Measurements from ENCODE around the gene KDM3B.
"Not testable (repeated sequence)": the region's sequence is repeated elsewhere in the genome, so short reads cannot be mapped to it uniquely, and the experiment has no call there.

Gene KDM3B

GRCh38 chr5:138389332-138389731 is 36.8 kb downstream of the KDM3B start:
- Histone ChIP-seq H3K36me3 (ENCODE audit: insufficient read depth, low read length) (peaks cover 16% of the 10 kb centered on the region), H3K4me3 (ENCODE audit: low read depth, low read length) (no peak overlapping the region), H3K27ac (ENCODE audit: low read depth, low read length) (no peak overlapping the region), H3K4me1 (ENCODE audit: control insufficient read depth, insufficient read depth, low read length, unreplicated experiment) (no peaks in the 10 kb centered on the region), H3K79me2 (ENCODE audit: control insufficient read depth, insufficient read depth, low read length, unreplicated experiment) (no peaks in the 10 kb centered on the region), H3K27me3 (ENCODE audit: insufficient read depth, low read length) (no peaks in the 10 kb centered on the region), H2AFZ (ENCODE audit: low read length, unreplicated experiment) (no peak overlapping the region)

GRCh38 chr5:138389911-138390310 is 37.4 kb downstream of the KDM3B start:
- not testable (repeated sequence) for H3K27me3 ChIP-seq (ENCODE audit: insufficient read depth, low read length); H3K27ac ChIP-seq (ENCODE audit: low read depth, low read length); H3K4me1 ChIP-seq (ENCODE audit: control insufficient read depth, insufficient read depth, low read length, unreplicated experiment); H2AFZ ChIP-seq (ENCODE audit: low read length, unreplicated experiment); H3K79me2 ChIP-seq (ENCODE audit: control insufficient read depth, insufficient read depth, low read length, unreplicated experiment); H3K4me3 ChIP-seq (ENCODE audit: low read depth, low read length)
- peaks cover 16% of the 10 kb centered on the region for H3K36me3 ChIP-seq (ENCODE audit: insufficient read depth, low read length)

- no peaks in the 10 kb centered on the region for H3K27me3 ChIP-seq (ENCODE audit: insufficient read depth, low read length)
- no peak overlapping the region for H2AFZ ChIP-seq (ENCODE audit: low read length, unreplicated experiment)
- H3K4me1 ChIP-seq (ENCODE audit: control insufficient read depth, insufficient read depth, low read length, unreplicated experiment), result no peaks in the 10 kb centered on the region
- H3K27ac ChIP-seq (ENCODE audit: low read depth, low read length), result no peak overlapping the region
- H3K79me2 ChIP-seq (ENCODE audit: control insufficient read depth, insufficient read depth, low read length, unreplicated experiment), result no peaks in the 10 kb centered on the region
- peaks cover 12% of the 10 kb centered on the region for H3K36me3 ChIP-seq (ENCODE audit: insufficient read depth, low read length)
- H3K4me3 ChIP-seq (ENCODE audit: low read depth, low read length), result no peak overlapping the region
Observed at GRCh38 chr5:138391859-138392386, 39.4 kb downstream of the KDM3B start.

GRCh38 chr5:138402640-138403039 is 50.2 kb downstream of the KDM3B start:
- Histone ChIP-seq H3K27me3 (ENCODE audit: insufficient read depth, low read length) (no peaks in the 10 kb centered on the region), H3K36me3 (ENCODE audit: insufficient read depth, low read length) (peaks cover 13% of the 10 kb centered on the region), H2AFZ (ENCODE audit: low read length, unreplicated experiment) (no peak overlapping the region), H3K79me2 (ENCODE audit: control insufficient read depth, insufficient read depth, low read length, unreplicated experiment) (no peaks in the 10 kb centered on the region), H3K27ac (ENCODE audit: low read depth, low read length) (no peak overlapping the region), H3K4me3 (ENCODE audit: low read depth, low read length) (no peak overlapping the region), H3K4me1 (ENCODE audit: control insufficient read depth, insufficient read depth, low read length, unreplicated experiment) (no peaks in the 10 kb centered on the region)

GRCh38 chr5:138408023-138408422 is 55.5 kb downstream of the KDM3B start:
- no peak overlapping the region for H2AFZ ChIP-seq (ENCODE audit: low read length, unreplicated experiment)
- H3K36me3 ChIP-seq (ENCODE audit: insufficient read depth, low read length), result no peaks in the 10 kb centered on the region
- no peak overlapping the region; the same call in 1 of the 2 replicates for H3K27ac ChIP-seq (ENCODE audit: low read depth, low read length)
- no peaks in the 10 kb centered on the region for H3K79me2 ChIP-seq (ENCODE audit: control insufficient read depth, insufficient read depth, low read length, unreplicated experiment)
- 0 out of 2 replicates have a peak overlapping the region, but pooled peaks have one; percentile 29 for H3K4me3 ChIP-seq (ENCODE audit: low read depth, low read length)
- H3K4me1 ChIP-seq (ENCODE audit: control insufficient read depth, insufficient read depth, low read length, unreplicated experiment), result no peaks in the 10 kb centered on the region
- H3K27me3 ChIP-seq (ENCODE audit: insufficient read depth, low read length), result no peaks in the 10 kb centered on the region

- H3K4me3 ChIP-seq (ENCODE audit: low read depth, low read length); H2AFZ ChIP-seq (ENCODE audit: low read length, unreplicated experiment); H3K4me1 ChIP-seq (ENCODE audit: control insufficient read depth, insufficient read depth, low read length, unreplicated experiment); H3K27me3 ChIP-seq (ENCODE audit: insufficient read depth, low read length); H3K79me2 ChIP-seq (ENCODE audit: control insufficient read depth, insufficient read depth, low read length, unreplicated experiment); H3K27ac ChIP-seq (ENCODE audit: low read depth, low read length); H3K36me3 ChIP-seq (ENCODE audit: insufficient read depth, low read length): not testable (repeated sequence)
Observed at GRCh38 chr5:138410996-138411640, 58.6 kb downstream of the KDM3B start.

- H3K27me3 ChIP-seq (ENCODE audit: insufficient read depth, low read length), result no peaks in the 10 kb centered on the region
- H3K4me1 ChIP-seq (ENCODE audit: control insufficient read depth, insufficient read depth, low read length, unreplicated experiment), result no peaks in the 10 kb centered on the region
- no peak overlapping the region for H3K4me3 ChIP-seq (ENCODE audit: low read depth, low read length)
- no peak overlapping the region for H3K27ac ChIP-seq (ENCODE audit: low read depth, low read length)
- no peak overlapping the region for H2AFZ ChIP-seq (ENCODE audit: low read length, unreplicated experiment)
- peaks cover 4% of the 10 kb centered on the region for H3K36me3 ChIP-seq (ENCODE audit: insufficient read depth, low read length)
- H3K79me2 ChIP-seq (ENCODE audit: control insufficient read depth, insufficient read depth, low read length, unreplicated experiment), result no peaks in the 10 kb centered on the region
Observed at GRCh38 chr5:138418444-138418843, 66.0 kb downstream of the KDM3B start.

GRCh38 chr5:138425079-138425478 is 72.6 kb downstream of the KDM3B start:
- peaks cover 15% of the 10 kb centered on the region for H3K36me3 ChIP-seq (ENCODE audit: insufficient read depth, low read length)

GRCh38 chr5:138435943-138436342 is 83.5 kb downstream of the KDM3B start:
- Histone ChIP-seq H2AFZ (ENCODE audit: low read length, unreplicated experiment) (no peak overlapping the region), H3K79me2 (ENCODE audit: control insufficient read depth, insufficient read depth, low read length, unreplicated experiment) (no peaks in the 10 kb centered on the region), H3K27ac (ENCODE audit: low read depth, low read length) (no peak overlapping the region), H3K4me3 (ENCODE audit: low read depth, low read length) (no peak overlapping the region), H3K27me3 (ENCODE audit: insufficient read depth, low read length) (no peaks in the 10 kb centered on the region), H3K36me3 (ENCODE audit: insufficient read depth, low read length) (peaks cover 10% of the 10 kb centered on the region), H3K4me1 (ENCODE audit: control insufficient read depth, insufficient read depth, low read length, unreplicated experiment) (no peaks in the 10 kb centered on the region)

More at GRCh38 chr5:138425079-138425478, 72.6 kb downstream of the KDM3B start:
- no peaks in the 10 kb centered on the region for H3K79me2 ChIP-seq (ENCODE audit: control insufficient read depth, insufficient read depth, low read length, unreplicated experiment)
- H2AFZ ChIP-seq (ENCODE audit: low read length, unreplicated experiment), result no peak overlapping the region
- no peak overlapping the region for H3K4me3 ChIP-seq (ENCODE audit: low read depth, low read length)
- H3K27me3 ChIP-seq (ENCODE audit: insufficient read depth, low read length), result no peaks in the 10 kb centered on the region
- no peaks in the 10 kb centered on the region for H3K4me1 ChIP-seq (ENCODE audit: control insufficient read depth, insufficient read depth, low read length, unreplicated experiment)
- H3K27ac ChIP-seq (ENCODE audit: low read depth, low read length), result no peak overlapping the region

GRCh38 chr5:138438003-138438723 is 85.7 kb downstream of the KDM3B start:
- Histone ChIP-seq H3K27ac (ENCODE audit: low read depth, low read length) (no peak overlapping the region), H3K27me3 (ENCODE audit: insufficient read depth, low read length) (no peaks in the 10 kb centered on the region), H3K4me3 (ENCODE audit: low read depth, low read length) (peak overlapping the region; percentile 80), H3K4me1 (ENCODE audit: control insufficient read depth, insufficient read depth, low read length, unreplicated experiment) (no peaks in the 10 kb centered on the region), H2AFZ (ENCODE audit: low read length, unreplicated experiment) (no peak overlapping the region), H3K79me2 (ENCODE audit: control insufficient read depth, insufficient read depth, low read length, unreplicated experiment) (no peaks in the 10 kb centered on the region), H3K36me3 (ENCODE audit: insufficient read depth, low read length) (peaks cover 10% of the 10 kb centered on the region)

All from ACC112 (cell line).